Chondrocyte (in vitro differentiated cells): Measurements from ENCODE around the gene MTNR1A. TPM values are rescaled to one million over a fixed set of nuclear protein-coding genes. Genes with fewer than 3 reads are reported as not detected.

ENCODE experiments used
- DNase-seq: peaks from one replicate; pipeline ENCODE4 v3.0.0; 2021; ENCODE audit warnings: mixed read lengths, low spot score
- H3K27ac Mint-ChIP-seq: one replicate; pipeline ENCODE4 v1.8.0; 2021; ENCODE audit warnings: mild to moderate bottlenecking, moderate library complexity, mixed read lengths; ENCODE audit not compliant: unreplicated experiment
- H3K27me3 Mint-ChIP-seq: 2 replicates; pipeline ENCODE4 v1.8.0; 2021; ENCODE audit warnings: low read depth, mixed read lengths
- H3K36me3 Mint-ChIP-seq: 2 replicates; pipeline ENCODE4 v1.8.0; 2021; ENCODE audit warnings: low read depth, mixed read lengths
- H3K4me1 Mint-ChIP-seq: 2 replicates; pipeline ENCODE4 v1.8.0; 2021; ENCODE audit warnings: low read depth, mild to moderate bottlenecking, mixed read lengths
- H3K4me3 Mint-ChIP-seq: one replicate; pipeline ENCODE4 v1.8.0; 2021; ENCODE audit warnings: mild to moderate bottlenecking, moderate library complexity, mixed read lengths; ENCODE audit not compliant: unreplicated experiment
- H3K9me3 Mint-ChIP-seq: 2 replicates; pipeline ENCODE4 v1.8.0; 2021; ENCODE audit warnings: low read depth, mixed read lengths
- CTCF ChIP-seq: fragments of 200-600 bp; sonication (generic); IDR thresholded peaks from 2 replicates; pipeline ENCODE4 v1.5.0; 2021; ENCODE audit warnings: antibody characterized with exemption, mild to moderate bottlenecking, moderate library complexity
- total RNA-seq: library from RNA; stranded (reverse); gene quantifications from 3 replicates; pipeline ENCODE4 v1.2.1, GENCODE V29; 2021

MTNR1A gene
- total RNA-seq, 1 donor from 2014 or later: not detected

GRCh38 chr4:186497043-186497442 is 58.3 kb downstream of the MTNR1A start:
- H3K4me3 Mint-ChIP-seq: no peak overlapping the region
- peaks cover 3% of the 10 kb centered on the region for H3K36me3 Mint-ChIP-seq
- no peak for TF ChIP-seq CTCF
- peaks cover 26% of the 10 kb centered on the region for H3K9me3 Mint-ChIP-seq
- no peaks in the 10 kb centered on the region for H3K4me1 Mint-ChIP-seq
- H3K27ac Mint-ChIP-seq: no peak overlapping the region
- DNase-seq: no peak
- peaks cover 16% of the 10 kb centered on the region for H3K27me3 Mint-ChIP-seq

DNA sequence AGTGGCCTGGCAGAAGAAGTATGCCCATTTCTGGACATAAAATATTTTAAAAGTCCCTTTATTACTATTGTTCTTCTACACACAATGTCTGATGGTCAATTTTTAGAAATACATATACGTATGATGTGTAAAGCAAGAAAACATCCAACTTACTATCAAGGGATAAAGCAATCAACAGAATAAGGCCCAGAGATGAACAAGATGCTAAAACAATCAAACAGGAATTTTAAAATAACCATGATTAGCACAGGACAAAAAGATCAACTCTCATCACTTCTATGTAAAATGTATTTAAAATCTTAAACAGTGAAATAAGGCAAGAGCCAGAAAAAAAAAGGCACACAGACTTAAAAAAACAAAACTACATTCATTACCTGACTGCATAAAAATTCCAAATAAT is 60.9 kb downstream of the MTNR1A start:
- peaks cover 7% of the 10 kb centered on the region for H3K36me3 Mint-ChIP-seq
- H3K27me3 Mint-ChIP-seq: peaks cover 6% of the 10 kb centered on the region
- H3K27ac Mint-ChIP-seq: no peak overlapping the region
- no peak overlapping the region for H3K4me3 Mint-ChIP-seq
- no peak for DNase-seq
- H3K4me1 Mint-ChIP-seq: no peaks in the 10 kb centered on the region
- no peak for TF ChIP-seq CTCF
- peaks cover 40% of the 10 kb centered on the region for H3K9me3 Mint-ChIP-seq

DNA sequence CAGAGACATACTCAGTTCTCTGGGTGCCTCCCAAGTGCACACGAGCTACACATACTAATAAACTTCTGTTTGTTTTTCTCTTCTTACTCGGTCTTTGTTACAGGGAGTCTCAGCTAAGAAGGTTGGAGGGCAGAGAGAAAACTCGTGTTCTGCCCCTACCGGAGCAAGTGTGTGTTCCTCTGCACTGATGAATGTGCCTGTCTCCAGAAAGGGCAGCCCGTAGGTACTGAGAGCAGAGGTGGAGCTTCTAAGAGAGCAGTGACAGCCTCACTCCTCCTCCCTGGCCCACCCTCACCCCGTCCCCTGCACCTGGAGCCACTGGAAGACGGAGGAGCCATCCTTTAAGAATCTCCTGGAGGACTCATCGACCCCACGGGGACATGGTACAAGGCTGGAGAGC is 67.6 kb downstream of the MTNR1A start:
- peaks cover 4% of the 10 kb centered on the region for H3K36me3 Mint-ChIP-seq
- H3K27me3 Mint-ChIP-seq: no peaks in the 10 kb centered on the region
- peaks cover 21% of the 10 kb centered on the region for H3K4me1 Mint-ChIP-seq
- H3K27ac Mint-ChIP-seq: no peak overlapping the region
- H3K9me3 Mint-ChIP-seq: peaks cover 20% of the 10 kb centered on the region
- DNase-seq: no peak
- H3K4me3 Mint-ChIP-seq: no peak overlapping the region
- TF ChIP-seq CTCF: no peak

DNA sequence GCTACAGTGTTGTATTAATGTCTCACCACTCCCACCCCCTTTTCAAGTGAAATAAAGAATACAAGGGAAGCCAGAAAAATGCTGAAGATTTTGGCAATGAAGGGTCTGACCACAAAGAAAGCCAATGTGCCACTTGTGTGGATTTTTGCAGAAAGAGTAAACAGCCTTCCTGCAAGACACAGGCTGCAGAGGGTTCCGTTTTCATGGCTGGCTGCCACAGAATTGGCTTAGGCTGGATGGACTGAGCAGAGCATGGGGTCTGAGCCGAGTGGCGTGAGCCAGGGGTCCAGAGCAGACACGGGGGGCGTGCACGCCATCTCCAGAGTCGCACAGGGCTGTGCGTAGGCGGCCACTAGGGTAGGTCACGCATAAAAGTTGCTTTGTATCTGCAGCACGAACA is 69.2 kb downstream of the MTNR1A start:
- peaks cover 14% of the 10 kb centered on the region for H3K9me3 Mint-ChIP-seq
- no peak for DNase-seq
- no peak for TF ChIP-seq CTCF
- H3K27me3 Mint-ChIP-seq: no peaks in the 10 kb centered on the region
- H3K27ac Mint-ChIP-seq: peak overlapping the region; percentile 63
- peak overlapping the region; percentile 72 for H3K4me3 Mint-ChIP-seq
- peaks cover 21% of the 10 kb centered on the region for H3K4me1 Mint-ChIP-seq
- peaks cover 4% of the 10 kb centered on the region for H3K36me3 Mint-ChIP-seq

GRCh38 chr4:186485561-186486062 is 69.8 kb downstream of the MTNR1A start:
- DNase-seq: no peak
- Mint-ChIP-seq H3K4me3 (peak overlapping the region; percentile 72), H3K4me1 (peaks cover 21% of the 10 kb centered on the region), H3K27ac (peak overlapping the region; percentile 57), H3K36me3 (peaks cover 4% of the 10 kb centered on the region), H3K27me3 (no peaks in the 10 kb centered on the region), H3K9me3 (peaks cover 12% of the 10 kb centered on the region)
- TF ChIP-seq CTCF: no peak
